Astrocyte (in vitro differentiated cells and primary cell): ENCODE results near the gene LIN7C. TPM values are rescaled to one million over a fixed set of nuclear protein-coding genes. Genes with fewer than 3 reads are reported as not detected.

Experiments
- DNase-seq: peaks from one replicate; pipeline ENCODE4 v3.0.0-alpha.2; 2010; ENCODE audit warnings: low read depth
- FAIRE-seq: peaks from 2 replicates; lab custom pipeline; 2011; peaks lifted over from hg19 to GRCh38; lab: Jason Lieb, UNC
- H2AFZ ChIP-seq: 2 replicates; pipeline ENCODE4 v1.6.0; 2012; ENCODE audit warnings: low read depth, low read length, inconsistent platforms
- H3K27ac ChIP-seq: 2 replicates; pipeline ENCODE4 v1.5.1; 2011; ENCODE audit warnings: low read depth, low read length, inconsistent platforms
- H3K27me3 ChIP-seq: 2 replicates; pipeline ENCODE4 v1.6.0; 2011; ENCODE audit warnings: low read length, inconsistent platforms; ENCODE audit not compliant: insufficient read depth
- H3K36me3 ChIP-seq: 2 replicates; pipeline ENCODE4 v1.5.1; 2011; ENCODE audit warnings: low read length, inconsistent platforms; ENCODE audit not compliant: insufficient read depth
- H3K4me1 ChIP-seq: 2 replicates; pipeline ENCODE4 v1.5.1; 2011; ENCODE audit warnings: low read length, inconsistent platforms; ENCODE audit not compliant: insufficient read depth
- H3K4me2 ChIP-seq: 2 replicates; pipeline ENCODE4 v1.6.0; 2012; ENCODE audit warnings: low read length, inconsistent platforms
- H3K4me3 ChIP-seq: 2 replicates; pipeline ENCODE4 v1.5.1; 2011; ENCODE audit warnings: low read depth, mild to moderate bottlenecking, low read length, inconsistent platforms; ENCODE audit not compliant: insufficient read depth
- H3K79me2 ChIP-seq: 2 replicates; pipeline ENCODE4 v1.6.0; 2012; ENCODE audit warnings: mild to moderate bottlenecking, low read length, inconsistent platforms; ENCODE audit not compliant: insufficient read depth
- H3K9ac ChIP-seq: 2 replicates; pipeline ENCODE4 v1.6.0; 2012; ENCODE audit warnings: mild to moderate bottlenecking, low read length, inconsistent platforms
- H3K9me3 ChIP-seq: 2 replicates; pipeline ENCODE4 v1.5.1; 2012; ENCODE audit warnings: low read depth, mild to moderate bottlenecking, low read length, inconsistent platforms; ENCODE audit not compliant: insufficient read depth
- H4K20me1 ChIP-seq: 2 replicates; pipeline ENCODE4 v1.6.0; 2012; ENCODE audit warnings: low read length, inconsistent platforms; ENCODE audit not compliant: insufficient read depth
- H3K27ac Mint-ChIP-seq: one replicate; pipeline ENCODE4 v1.8.0; 2021; ENCODE audit warnings: mild to moderate bottlenecking, mixed read lengths; ENCODE audit not compliant: unreplicated experiment
- H3K27me3 Mint-ChIP-seq: one replicate; pipeline ENCODE4 v1.8.0; 2021; ENCODE audit warnings: low read depth, mixed read lengths; ENCODE audit not compliant: unreplicated experiment
- H3K36me3 Mint-ChIP-seq: one replicate; pipeline ENCODE4 v1.8.0; 2021; ENCODE audit warnings: low read depth, mixed read lengths; ENCODE audit not compliant: unreplicated experiment
- H3K4me1 Mint-ChIP-seq: one replicate; pipeline ENCODE4 v1.8.0; 2021; ENCODE audit warnings: low read depth, mixed read lengths; ENCODE audit not compliant: unreplicated experiment
- H3K4me3 Mint-ChIP-seq: one replicate; pipeline ENCODE4 v1.8.0; 2021; ENCODE audit warnings: mild to moderate bottlenecking, moderate library complexity, mixed read lengths; ENCODE audit not compliant: unreplicated experiment
- H3K9me3 Mint-ChIP-seq: one replicate; pipeline ENCODE4 v1.8.0; 2021; ENCODE audit warnings: mild to moderate bottlenecking, mixed read lengths; ENCODE audit not compliant: unreplicated experiment
- CTCF ChIP-seq: IDR thresholded peaks from 2 replicates; pipeline ENCODE4 v1.5.1; 2011; ENCODE audit warnings: low read depth, mild to moderate bottlenecking, inconsistent platforms, low read length, moderate library complexity; ENCODE audit not compliant: insufficient read depth
- EZH2 ChIP-seq: IDR thresholded peaks from 2 replicates; pipeline ENCODE4 v1.6.1; 2012; ENCODE audit warnings: mild to moderate bottlenecking, low read length, inconsistent platforms; ENCODE audit not compliant: insufficient read depth
- total RNA-seq: library from RNA; stranded (reverse); gene quantifications from 2 replicates; pipeline ENCODE4 v1.2.1, GENCODE V29; 2021

LIN7C gene
- total RNA-seq, 1 donor from 2014 or later: 38.7 TPM

- Histone ChIP-seq H3K36me3 (no peaks in the 10 kb centered on the region), H3K4me3 (no peak overlapping the region), H3K4me1 (peaks cover 39% of the 10 kb centered on the region), H3K27me3 (no peaks in the 10 kb centered on the region), H3K4me2 (peak overlapping the region; percentile 71), H4K20me1 (peaks cover 29% of the 10 kb centered on the region), H3K9ac (peak overlapping the region; percentile 24), H3K27ac (peak overlapping the region; percentile 29), H3K79me2 (peaks cover 95% of the 10 kb centered on the region), H2AFZ (no peak overlapping the region), H3K9me3 (no peaks in the 10 kb centered on the region)
- Mint-ChIP-seq H3K27ac (peak overlapping the region; percentile 58), H3K4me3 (no peak overlapping the region), H3K9me3 (no peaks in the 10 kb centered on the region), H3K36me3 (peaks cover 3% of the 10 kb centered on the region), H3K27me3 (no peaks in the 10 kb centered on the region), H3K4me1 (peaks cover 62% of the 10 kb centered on the region)
- TF ChIP-seq EZH2 (no peak), CTCF (no peak)
- FAIRE-seq (no peak), DNase-seq (no peak)
Measured at GRCh38 chr11:27464909-27465308, 41.7 kb downstream of the LIN7C start.

GRCh38 chr11:27464289-27464696, 42.3 kb downstream of the LIN7C start:
- Histone ChIP-seq H2AFZ (no peak overlapping the region), H3K27me3 (no peaks in the 10 kb centered on the region), H3K4me1 (peaks cover 34% of the 10 kb centered on the region), H3K9ac (peak overlapping the region; percentile 15), H3K9me3 (no peaks in the 10 kb centered on the region), H4K20me1 (peaks cover 24% of the 10 kb centered on the region), H3K79me2 (peaks cover 93% of the 10 kb centered on the region), H3K4me3 (no peak overlapping the region), H3K4me2 (peak overlapping the region; percentile 71), H3K36me3 (no peaks in the 10 kb centered on the region), H3K27ac (peak overlapping the region; percentile 29)
- peak overlapping the region; percentile 58 for H3K27ac Mint-ChIP-seq
- no peak for TF ChIP-seq CTCF
- no peak for TF ChIP-seq EZH2
- H3K4me1 Mint-ChIP-seq: peaks cover 56% of the 10 kb centered on the region
- peaks cover 3% of the 10 kb centered on the region for H3K36me3 Mint-ChIP-seq
- peak; percentile 17 for FAIRE-seq
- DNase-seq: peak; percentile 86
- H3K4me3 Mint-ChIP-seq: no peak overlapping the region
- no peaks in the 10 kb centered on the region for H3K9me3 Mint-ChIP-seq
- H3K27me3 Mint-ChIP-seq: no peaks in the 10 kb centered on the region

- H2AFZ ChIP-seq: no peak overlapping the region
- H3K27me3 ChIP-seq: no peaks in the 10 kb centered on the region
- Mint-ChIP-seq H3K4me3 (no peak overlapping the region), H3K4me1 (peaks cover 48% of the 10 kb centered on the region), H3K27ac (no peak overlapping the region), H3K9me3 (no peaks in the 10 kb centered on the region), H3K27me3 (no peaks in the 10 kb centered on the region), H3K36me3 (peaks cover 3% of the 10 kb centered on the region)
- peaks cover 27% of the 10 kb centered on the region for H3K4me1 ChIP-seq
- FAIRE-seq: no peak
- peaks cover 93% of the 10 kb centered on the region for H3K79me2 ChIP-seq
- peak overlapping the region; percentile 56 for H3K4me2 ChIP-seq
- peaks cover 14% of the 10 kb centered on the region for H4K20me1 ChIP-seq
- no peak overlapping the region for H3K9ac ChIP-seq
- H3K27ac ChIP-seq: peak overlapping the region; percentile 28
- H3K36me3 ChIP-seq: no peaks in the 10 kb centered on the region
- TF ChIP-seq CTCF (no peak), EZH2 (no peak)
- DNase-seq: peak; percentile 30
- H3K9me3 ChIP-seq: no peaks in the 10 kb centered on the region
- no peak overlapping the region for H3K4me3 ChIP-seq
Measured at GRCh38 chr11:27462543-27462942, 44.0 kb downstream of the LIN7C start.
